HG03558 (cell line): ENCODE results near the gene SNX3.

ENCODE experiments used
- ATAC-seq: cut with Tn5 transposase; IDR thresholded peaks from one replicate; pipeline ENCODE4 v1.9.1; 2021; ENCODE audit warnings: moderate number of reproducible peaks; ENCODE audit not compliant: unreplicated experiment; ENCODE audit errors: extremely low read depth

SNX3 gene

GRCh38 chr6:108210556-108210955, 50.3 kb downstream of the SNX3 start:
- ATAC-seq, result no peak

GRCh38 chr6:108209738-108210137, 51.1 kb downstream of the SNX3 start:
- no peak for ATAC-seq

- ATAC-seq, result no peak
Observed at GRCh38 chr6:108207013-108207412, 53.8 kb downstream of the SNX3 start.

DNA sequence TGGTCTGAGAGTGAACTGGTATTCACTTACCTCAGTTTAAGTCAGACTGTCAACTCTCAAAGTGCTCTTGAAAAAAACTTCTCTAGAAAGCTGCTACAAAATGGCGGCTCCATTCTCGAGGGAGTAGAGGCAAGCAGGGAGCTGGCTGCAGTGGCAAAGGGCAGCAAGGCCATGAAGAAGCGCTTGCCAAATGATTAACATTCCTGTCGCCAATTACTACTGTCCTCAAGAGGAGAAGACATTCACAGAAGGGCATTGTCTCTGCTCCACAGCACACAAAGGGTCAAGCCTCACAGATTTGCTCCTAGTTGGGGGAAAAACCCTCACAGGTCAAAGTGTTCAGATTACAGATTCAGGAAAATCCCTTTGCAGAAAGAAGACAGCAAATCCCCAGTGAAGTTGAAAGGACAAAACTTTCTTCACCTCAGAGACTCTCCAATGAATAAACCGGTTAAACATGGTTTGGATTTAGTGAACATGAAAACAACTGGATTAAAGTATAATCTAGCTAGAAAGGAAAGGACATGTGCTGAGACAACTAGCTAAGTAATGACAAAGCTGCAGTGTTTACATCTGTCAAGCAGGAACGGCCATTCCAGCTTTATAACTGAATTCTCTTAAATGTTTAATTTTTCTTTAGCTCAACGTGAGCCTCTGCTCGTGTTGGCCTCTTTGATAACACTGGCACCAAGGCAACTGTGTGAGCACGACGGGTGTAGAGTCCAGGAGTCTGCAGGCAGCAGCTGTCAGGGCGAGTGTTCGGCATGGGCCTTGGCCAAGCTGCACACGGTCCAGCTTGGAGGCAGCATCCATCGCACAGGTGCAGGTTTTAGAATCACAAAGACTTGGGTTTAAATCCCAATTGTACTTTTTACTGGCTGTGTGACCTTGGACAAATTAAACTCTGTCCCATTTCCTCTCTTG, 57.4 kb downstream of the SNX3 start:
- ATAC-seq, result no peak

DNA sequence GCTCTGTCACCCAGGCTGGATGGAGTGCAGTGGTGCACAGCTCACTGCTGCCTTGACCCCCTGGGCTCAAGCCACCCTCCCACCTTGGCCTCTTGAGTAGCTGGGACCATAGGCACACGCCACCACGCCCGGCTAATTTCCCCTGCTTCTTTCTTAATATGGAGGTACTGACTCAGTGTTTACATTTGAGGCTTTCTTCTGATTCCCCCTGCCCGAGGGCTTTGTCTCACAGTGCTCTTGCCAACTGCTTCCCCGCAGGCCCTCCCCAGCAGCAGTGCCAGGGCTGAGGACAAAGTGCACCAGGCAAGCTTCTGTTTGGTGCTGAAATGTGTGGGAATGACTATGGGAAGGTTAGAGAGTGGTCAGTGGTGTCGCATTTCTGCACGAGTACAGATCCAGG, 60.2 kb downstream of the SNX3 start:
- no peak for ATAC-seq

DNA sequence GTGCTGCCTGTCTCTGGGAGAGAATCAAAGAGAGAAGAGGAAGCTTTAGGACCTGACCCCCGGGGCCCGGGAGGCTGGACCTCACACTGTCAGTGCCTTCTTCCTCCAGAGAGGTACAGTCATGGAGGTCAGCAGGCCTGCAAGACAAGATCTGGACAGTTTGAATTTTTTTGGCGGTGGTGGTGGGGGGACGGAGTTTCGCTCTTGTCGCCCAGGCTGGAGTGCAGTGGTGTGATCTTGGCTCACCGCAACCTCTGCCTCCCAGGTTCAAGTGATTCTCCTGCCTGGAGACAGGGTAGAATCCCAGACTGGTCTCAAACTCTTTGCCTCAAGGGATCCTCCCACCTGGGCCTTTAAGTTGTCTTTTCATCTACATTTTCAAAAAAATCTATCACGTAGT, 60.7 kb downstream of the SNX3 start:
- ATAC-seq, result no peak

- ATAC-seq, result no peak
Observed at GRCh38 chr6:108198761-108199498, 61.9 kb downstream of the SNX3 start.

DNA sequence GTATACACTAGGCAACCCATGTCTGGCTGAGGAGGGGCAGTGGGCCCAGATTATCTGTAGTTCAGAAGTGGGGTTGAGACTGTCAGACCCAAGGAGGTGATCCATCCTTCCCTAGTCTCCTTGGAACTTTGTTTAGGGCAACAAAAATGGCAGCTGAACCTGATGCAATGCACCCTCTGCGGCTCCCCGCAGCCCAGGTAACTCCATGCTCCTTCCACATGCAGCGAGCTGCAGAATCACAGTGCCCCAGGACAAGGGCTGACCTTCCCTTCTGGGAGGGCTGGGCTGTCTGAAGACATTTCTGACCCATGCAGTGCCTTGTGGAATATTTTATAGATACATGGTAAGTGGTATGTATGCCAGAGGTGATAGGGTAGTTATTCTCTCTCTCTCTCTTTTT, 65.6 kb downstream of the SNX3 start:
- ATAC-seq, result no peak

GRCh38 chr6:108194503-108194902, 66.3 kb downstream of the SNX3 start:
- no peak for ATAC-seq

DNA sequence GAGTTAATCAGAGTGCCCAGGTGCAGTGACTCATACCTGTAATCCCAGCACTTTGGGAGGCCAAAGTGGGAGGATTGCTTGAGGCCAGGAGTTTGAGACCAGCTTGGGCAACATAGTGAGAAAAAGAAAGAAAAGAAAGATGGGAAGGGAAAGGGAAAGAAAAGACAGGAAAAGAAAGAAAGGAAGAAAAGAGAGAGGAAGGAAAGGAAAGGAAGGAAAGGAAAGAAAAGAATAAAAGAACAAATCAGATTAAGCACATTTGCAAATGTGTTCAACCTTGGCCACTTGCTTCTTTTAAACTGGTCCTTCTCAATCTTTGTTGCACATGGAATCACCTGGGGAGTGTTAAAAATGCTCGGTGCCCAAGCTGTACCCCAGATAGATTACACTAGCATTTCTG, 67.0 kb downstream of the SNX3 start:
- no peak for ATAC-seq

GRCh38 chr6:108193131-108193530, 67.7 kb downstream of the SNX3 start:
- ATAC-seq, result no peak

GRCh38 chr6:108187519-108187918, 73.3 kb downstream of the SNX3 start:
- ATAC-seq, result no peak

GRCh38 chr6:108186226-108186625, 74.6 kb downstream of the SNX3 start:
- ATAC-seq, result no peak

- no peak for ATAC-seq
Observed at GRCh38 chr6:108180776-108181175, 80.1 kb downstream of the SNX3 start.

- no peak for ATAC-seq
Observed at GRCh38 chr6:108180266-108180665, 80.6 kb downstream of the SNX3 start.

GRCh38 chr6:108179741-108180140, 81.1 kb downstream of the SNX3 start:
- ATAC-seq, result no peak

- ATAC-seq, result no peak
Observed at GRCh38 chr6:108176281-108177089, 84.4 kb downstream of the SNX3 start.

GRCh38 chr6:108175592-108176279, 85.1 kb downstream of the SNX3 start:
- no peak for ATAC-seq

GRCh38 chr6:108175176-108175591, 85.7 kb downstream of the SNX3 start:
- ATAC-seq, result no peak
